PC-9 (cell line): ENCODE results near the gene RNF166. TPM values are rescaled to one million over a fixed set of nuclear protein-coding genes. Genes with fewer than 3 reads are reported as not detected.

Source experiments
- BruUV-seq: library from RNA; stranded (reverse); fragments of 400-500 nt; replicated peaks from 2 replicates; lab custom pipeline; 2021; lab: Mats Ljungman, UMichigan
- CTCF ChIA-PET: fragments of 300-600 bp; sonication (Branson Sonifier 250); formaldehyde crosslinking; loops from one replicate; lab custom pipeline; 2022; ENCODE audit warnings: antibody characterized with exemption; lab: Charles Lee
- POLR2A ChIA-PET: fragments of 300-600 bp; sonication (Branson Sonifier 250); formaldehyde crosslinking; loops from one replicate; lab custom pipeline; 2022; ENCODE audit warnings: antibody characterized with exemption; ENCODE audit not compliant: unreplicated experiment; lab: Charles Lee
- DNase-seq, 2 experiments: peaks; one replicate each; pipeline versions ENCODE4 v3.0.0 to v3.0.0-alpha.2; 2015 to 2022; ENCODE audit warnings: mixed read lengths in 1 of 2
- H2AFZ ChIP-seq: fragments of 200-600 bp; sonication (generic); 2 replicates; pipeline ENCODE4 v1.8.1; 2017; ENCODE audit warnings: antibody characterized with exemption
- H3F3A ChIP-seq: fragments of 200-600 bp; sonication (generic); 2 replicates; pipeline ENCODE4 v1.8.1; 2017; ENCODE audit warnings: antibody characterized with exemption, mild to moderate bottlenecking, low read depth; ENCODE audit not compliant: insufficient read depth
- H3K27ac ChIP-seq: fragments of 200-600 bp; sonication (generic); 2 replicates; pipeline ENCODE4 v1.6.1; 2016; ENCODE audit warnings: mixed run types
- H3K27me3 ChIP-seq: fragments of 200-600 bp; sonication (generic); 2 replicates; pipeline ENCODE4 v1.6.1; 2016; ENCODE audit warnings: low read depth, mixed run types; ENCODE audit not compliant: insufficient read depth
- H3K36me3 ChIP-seq: fragments of 200-600 bp; sonication (generic); 2 replicates; pipeline ENCODE4 v1.6.1; 2016; ENCODE audit warnings: low read depth, mixed run types
- H3K4me1 ChIP-seq: fragments of 200-600 bp; sonication (generic); replicated peaks from 2 replicates; pipeline ENCODE4 v1.6.1; 2016; ENCODE audit warnings: mixed run types; ENCODE audit not compliant: insufficient read depth
- H3K4me2 ChIP-seq: fragments of 200-600 bp; sonication (generic); 2 replicates; pipeline ENCODE4 v1.6.1; 2017; ENCODE audit warnings: mixed run types
- H3K4me3 ChIP-seq: fragments of 200-600 bp; sonication (generic); 2 replicates; pipeline ENCODE4 v1.6.1; 2016; ENCODE audit warnings: mixed run types
- H3K79me2 ChIP-seq: fragments of 200-600 bp; sonication (generic); 2 replicates; pipeline ENCODE4 v1.6.1; 2017; ENCODE audit warnings: low read depth, mixed run types
- H3K9me2 ChIP-seq: fragments of 200-600 bp; sonication (generic); 2 replicates; pipeline ENCODE4 v1.8.1; 2017; ENCODE audit warnings: mild to moderate bottlenecking; ENCODE audit not compliant: insufficient read depth
- H3K9me3 ChIP-seq: fragments of 200-600 bp; sonication (generic); 2 replicates; pipeline ENCODE4 v1.8.1; 2016; ENCODE audit warnings: low read depth; ENCODE audit not compliant: insufficient read depth
- H4K20me1 ChIP-seq: fragments of 200-600 bp; sonication (generic); 2 replicates; pipeline ENCODE4 v1.8.1; 2017; ENCODE audit not compliant: insufficient read depth
- CTCF ChIP-seq: fragments of 200-600 bp; sonication (generic); conservative IDR thresholded peaks from 2 replicates; pipeline ENCODE4 v1.6.1; 2017; ENCODE audit warnings: mixed run types, antibody characterized with exemption, mild to moderate bottlenecking, moderate library complexity
- EZH2 ChIP-seq: fragments of 200-600 bp; sonication (generic); IDR thresholded peaks from 2 replicates; pipeline ENCODE4 v1.8.0; 2017; ENCODE audit warnings: antibody characterized with exemption, low read depth
- intact Hi-C: fragments of 100-400 bp; cut with micrococcal nuclease; formaldehyde crosslinking; loops from one replicate; pipeline ENCODE4 v1.10.0; 2022; ENCODE audit not compliant: unreplicated experiment
- total RNA-seq: library from RNA; stranded (reverse); gene quantifications from 2 replicates; pipeline ENCODE4 v1.2.3, GENCODE V29; 2021

RNF166 gene
- total RNA-seq, 1 experiment from 2014 or later: 29.4 TPM

GRCh38 chr16:88754109-88754911, 48.1 kb upstream of the RNF166 start:
- Histone ChIP-seq H3F3A (peaks cover 44% of the 10 kb centered on the region), H2AFZ (no peak overlapping the region), H3K79me2 (peaks cover 58% of the 10 kb centered on the region), H3K9me2 (no peaks in the 10 kb centered on the region), H3K27me3 (no peaks in the 10 kb centered on the region), H3K4me3 (no peak overlapping the region), H4K20me1 (peaks cover 39% of the 10 kb centered on the region), H3K9me3 (no peaks in the 10 kb centered on the region), H3K4me1 (peaks cover 53% of the 10 kb centered on the region), H3K27ac (peak overlapping the region; percentile 57), H3K36me3 (peaks cover 8% of the 10 kb centered on the region; the same call in 1 of the 2 replicates), H3K4me2 (peak overlapping the region; percentile 68)
- BruUV-seq: TSS peak; percentile 17
- ChIA-PET CTCF (interaction anchor here (0.7 to 2.3 kb wide), 5 partner anchors 11 to 29 kb away, joined by 3 to 19 read pairs (median 5); no protein-coding TSS in a partner anchor), POLR2A (interaction anchor here (0.6 kb wide), 1 partner anchor 57 kb away, joined by 3 read pairs; no protein-coding TSS in a partner anchor)
- no peak for TF ChIP-seq EZH2
- no peak for TF ChIP-seq CTCF
- intact Hi-C loops: no loop called here
- no peak for DNase-seq

GRCh38 chr16:88753602-88754001, 47.4 kb upstream of the RNF166 start:
- H3F3A ChIP-seq: peaks cover 40% of the 10 kb centered on the region
- intact Hi-C loops: no loop called here
- no peak overlapping the region for H3K4me2 ChIP-seq
- no peaks in the 10 kb centered on the region for H3K9me2 ChIP-seq
- peaks cover 46% of the 10 kb centered on the region for H3K4me1 ChIP-seq
- no peaks in the 10 kb centered on the region for H3K27me3 ChIP-seq
- TF ChIP-seq CTCF (no peak), EZH2 (no peak)
- H3K79me2 ChIP-seq: peaks cover 51% of the 10 kb centered on the region
- peaks cover 8% of the 10 kb centered on the region; the same call in 1 of the 2 replicates for H3K36me3 ChIP-seq
- DNase-seq: no peak
- BruUV-seq: no TSS peak
- CTCF ChIA-PET: interaction anchor here (0.7 to 2.3 kb wide), 3 partner anchors 10 to 30 kb away, joined by 3 to 19 read pairs (median 4); no protein-coding TSS in a partner anchor
- H3K27ac ChIP-seq: no peak overlapping the region
- H4K20me1 ChIP-seq: peaks cover 37% of the 10 kb centered on the region
- POLR2A ChIA-PET: no interaction called here
- no peak overlapping the region for H3K4me3 ChIP-seq
- no peak overlapping the region for H2AFZ ChIP-seq
- H3K9me3 ChIP-seq: no peaks in the 10 kb centered on the region

GRCh38 chr16:88753191-88753590, 47.0 kb upstream of the RNF166 start:
- ChIA-PET CTCF (no interaction called here), POLR2A (no interaction called here)
- Histone ChIP-seq H3K36me3 (peaks cover 8% of the 10 kb centered on the region; the same call in 1 of the 2 replicates), H4K20me1 (peaks cover 33% of the 10 kb centered on the region), H3K9me2 (no peaks in the 10 kb centered on the region), H3K4me1 (peaks cover 41% of the 10 kb centered on the region), H3K4me2 (no peak overlapping the region), H3K79me2 (peaks cover 47% of the 10 kb centered on the region), H3K9me3 (no peaks in the 10 kb centered on the region), H2AFZ (no peak overlapping the region), H3K4me3 (no peak overlapping the region), H3F3A (peaks cover 38% of the 10 kb centered on the region), H3K27me3 (no peaks in the 10 kb centered on the region), H3K27ac (no peak overlapping the region)
- BruUV-seq: no TSS peak
- intact Hi-C loops: no loop called here
- DNase-seq: no peak
- TF ChIP-seq EZH2 (no peak), CTCF (no peak)
